Activated CD4-positive, alpha-beta memory T cell treated with anti-CD3 and anti-CD28 coated beads, Interleukin-2, amount 10 ng/mL, durations not matched to agents 7 days and 5 days (primary cell): Measurements from ENCODE around the gene ENOX1. TPM values are rescaled to one million over a fixed set of nuclear protein-coding genes. Genes with fewer than 3 reads are reported as not detected.

ENCODE experiments used
- CTCF ChIA-PET: fragments of 350-600 bp; sonication (Branson Sonifier 250); formaldehyde crosslinking; loops from one replicate; lab custom pipeline; 2021; ENCODE audit warnings: antibody characterized with exemption, inconsistent platforms; lab: Charles Lee
- POLR2A ChIA-PET: fragments of 350-600 bp; sonication (Branson Sonifier 250); formaldehyde crosslinking; loops from one replicate; lab custom pipeline; 2021; ENCODE audit warnings: antibody characterized with exemption; lab: Charles Lee
- DNase-seq: peaks from one replicate; pipeline ENCODE4 v3.0.0-alpha.2; 2020
- H3K27ac Mint-ChIP-seq: one replicate; pipeline ENCODE4 v1.8.0; 2021; ENCODE audit warnings: mild to moderate bottlenecking, mixed read lengths
- H3K27me3 Mint-ChIP-seq: one replicate; pipeline ENCODE4 v1.8.0; 2021; ENCODE audit warnings: mixed read lengths
- H3K36me3 Mint-ChIP-seq: one replicate; pipeline ENCODE4 v1.8.0; 2021; ENCODE audit warnings: low read depth, mixed read lengths
- H3K4me1 Mint-ChIP-seq: one replicate; pipeline ENCODE4 v1.8.0; 2021; ENCODE audit warnings: mixed read lengths
- H3K4me3 Mint-ChIP-seq: one replicate; pipeline ENCODE4 v1.8.0; 2021; ENCODE audit warnings: mild to moderate bottlenecking, mixed read lengths
- H3K9me3 Mint-ChIP-seq: one replicate; pipeline ENCODE4 v1.8.0; 2021; ENCODE audit warnings: mixed read lengths
- total RNA-seq, 2 experiments: library from RNA; stranded (reverse); gene quantifications; one replicate each; pipeline ENCODE4 v1.2.3, GENCODE V29; 2021

The ENOX1 gene
- total RNA-seq, 2 experiments from 2014 or later, result 0.25 to 0.38 TPM

DNA sequence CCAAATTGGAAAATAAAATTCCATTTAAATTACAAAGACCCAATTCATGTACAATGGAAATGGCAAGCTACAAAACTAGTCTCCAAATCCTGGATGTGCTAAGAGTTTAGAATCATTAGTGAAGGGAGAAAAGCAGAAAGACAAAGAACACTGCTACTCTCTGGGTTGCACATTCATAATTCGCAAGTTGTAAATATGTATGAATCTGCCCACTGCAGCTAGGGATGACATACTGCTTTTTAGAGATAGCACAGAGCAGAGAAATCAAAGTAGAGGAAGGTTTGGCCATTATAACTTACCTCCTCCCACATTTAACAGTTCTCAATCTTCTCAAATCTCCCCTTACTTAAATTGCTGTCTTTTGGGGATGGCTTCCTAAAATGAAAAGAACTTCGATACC is 231.1 kb downstream of the ENOX1 start:
- no peak overlapping the region for H3K4me3 Mint-ChIP-seq

DNA sequence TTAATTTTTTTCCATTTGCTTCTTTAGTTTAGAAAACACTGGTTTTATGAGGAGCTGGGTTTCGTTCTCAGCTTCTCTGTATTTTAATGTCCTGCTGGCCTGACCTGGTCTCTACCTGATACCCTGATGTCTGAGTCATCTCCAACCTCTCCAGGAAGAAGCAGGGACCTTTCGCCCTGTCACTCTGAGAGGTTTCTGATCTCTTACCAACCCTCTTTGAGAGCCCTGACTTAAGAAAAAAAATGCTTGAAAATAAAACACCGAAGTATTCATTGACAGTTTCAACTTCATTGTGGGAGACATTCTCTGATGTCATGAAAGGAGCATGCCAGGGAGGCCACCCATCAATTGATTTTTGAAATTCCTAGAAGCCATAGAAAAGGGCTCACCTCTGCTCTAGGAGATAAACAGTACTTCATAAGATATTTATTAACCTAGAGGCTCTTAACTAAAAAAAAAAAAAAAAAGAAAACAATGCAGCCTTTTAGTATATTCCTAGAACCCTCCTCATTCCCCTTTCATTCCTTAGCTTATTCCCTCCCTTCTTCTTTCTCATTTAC is 234.8 kb downstream of the ENOX1 start:
- no peaks in the 10 kb centered on the region for H3K36me3 Mint-ChIP-seq
- no peak overlapping the region for H3K27ac Mint-ChIP-seq
- ChIA-PET CTCF (no interaction called here), POLR2A (no interaction called here)
- DNase-seq, result no peak
- peaks cover 4% of the 10 kb centered on the region for H3K27me3 Mint-ChIP-seq
- peaks cover 3% of the 10 kb centered on the region for H3K4me1 Mint-ChIP-seq
- H3K4me3 Mint-ChIP-seq, result no peak overlapping the region
- H3K9me3 Mint-ChIP-seq, result no peaks in the 10 kb centered on the region

More for the DNA sequence above, 231.1 kb downstream of the ENOX1 start:
- H3K4me1 Mint-ChIP-seq, result no peaks in the 10 kb centered on the region
- ChIA-PET CTCF (no interaction called here), POLR2A (no interaction called here)
- peaks cover 4% of the 10 kb centered on the region for H3K27me3 Mint-ChIP-seq
- no peak for DNase-seq
- no peaks in the 10 kb centered on the region for H3K36me3 Mint-ChIP-seq
- no peaks in the 10 kb centered on the region for H3K9me3 Mint-ChIP-seq
- no peak overlapping the region for H3K27ac Mint-ChIP-seq

DNA sequence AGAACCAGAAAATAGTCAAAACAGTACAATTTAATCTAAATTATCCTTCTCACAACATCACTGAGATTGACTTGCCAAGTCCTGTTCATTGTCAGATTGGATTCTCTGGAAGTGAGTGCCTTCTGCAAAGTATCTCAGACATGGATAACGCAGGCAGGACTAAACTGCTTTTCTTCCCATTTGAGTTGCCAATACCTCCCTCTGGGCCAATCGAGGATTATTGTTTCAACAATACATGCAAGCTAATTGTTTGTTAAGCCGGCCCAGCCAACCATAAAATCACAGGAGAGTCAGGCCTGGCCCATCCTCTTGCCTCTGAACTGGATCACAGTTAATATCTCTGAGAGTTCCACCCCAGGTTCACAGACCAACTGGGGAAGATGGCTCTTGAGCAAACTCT is 240.0 kb downstream of the ENOX1 start:
- Mint-ChIP-seq H3K4me1 (peaks cover 3% of the 10 kb centered on the region), H3K9me3 (no peaks in the 10 kb centered on the region), H3K4me3 (no peak overlapping the region), H3K27me3 (no peaks in the 10 kb centered on the region), H3K36me3 (no peaks in the 10 kb centered on the region), H3K27ac (no peak overlapping the region)
- POLR2A ChIA-PET, result no interaction called here
- CTCF ChIA-PET, result no interaction called here
- DNase-seq, result no peak

DNA sequence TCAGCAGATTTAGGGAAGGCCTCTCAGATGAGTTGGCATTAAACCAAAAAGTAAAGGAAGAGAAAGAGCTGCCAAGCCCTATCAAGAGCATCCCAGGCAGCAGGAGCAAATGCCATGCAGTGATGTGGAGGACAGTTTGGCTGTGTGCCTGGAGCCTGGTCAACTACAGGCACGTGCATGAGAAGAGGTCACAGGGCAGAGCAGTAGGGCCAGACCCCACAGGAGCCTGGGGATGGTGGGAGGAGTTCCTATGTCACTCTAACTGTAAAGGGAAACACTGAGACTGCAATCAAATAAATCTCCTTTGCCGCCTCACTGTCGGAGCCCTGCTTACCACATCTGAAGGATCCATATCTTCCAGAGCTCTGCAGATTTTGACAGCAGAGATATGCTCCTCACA is 240.5 kb downstream of the ENOX1 start:
- H3K27me3 Mint-ChIP-seq, result no peaks in the 10 kb centered on the region
- ChIA-PET CTCF (no interaction called here), POLR2A (no interaction called here)
- no peaks in the 10 kb centered on the region for H3K36me3 Mint-ChIP-seq
- DNase-seq, result no peak
- no peak overlapping the region for H3K27ac Mint-ChIP-seq
- H3K9me3 Mint-ChIP-seq, result no peaks in the 10 kb centered on the region
- no peak overlapping the region for H3K4me3 Mint-ChIP-seq
- H3K4me1 Mint-ChIP-seq, result peaks cover 3% of the 10 kb centered on the region

DNA sequence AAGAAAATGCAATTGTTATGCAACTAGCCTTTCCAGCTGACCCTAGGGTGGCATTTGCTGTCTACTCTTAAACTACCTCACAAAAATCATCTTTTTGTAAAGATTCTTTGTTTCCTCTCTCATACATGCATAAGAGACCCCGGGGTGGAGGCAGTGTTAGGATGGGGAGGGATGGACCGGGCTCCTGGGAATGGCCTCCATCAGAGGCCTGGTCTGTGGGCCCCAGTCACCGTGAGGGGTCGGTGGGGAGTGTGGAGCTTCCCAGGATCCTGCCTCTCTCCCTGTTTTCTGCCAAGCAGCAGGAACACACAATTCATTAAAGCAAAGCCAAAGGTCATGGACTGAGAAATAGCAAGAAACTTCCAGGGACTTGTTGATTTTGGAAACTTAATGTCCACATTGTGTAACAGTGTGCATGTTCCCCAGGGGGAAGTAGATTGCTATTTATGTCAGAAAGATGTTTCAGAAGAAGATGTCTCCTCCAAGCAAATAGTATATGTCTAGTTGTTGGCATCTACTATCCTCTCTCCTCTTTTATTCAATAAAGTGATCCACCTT is 241.4 kb downstream of the ENOX1 start:
- Mint-ChIP-seq H3K4me3 (no peak overlapping the region), H3K9me3 (no peaks in the 10 kb centered on the region), H3K36me3 (no peaks in the 10 kb centered on the region), H3K27ac (no peak overlapping the region), H3K4me1 (peaks cover 3% of the 10 kb centered on the region), H3K27me3 (no peaks in the 10 kb centered on the region)
- ChIA-PET POLR2A (no interaction called here), CTCF (no interaction called here)
- no peak for DNase-seq

DNA sequence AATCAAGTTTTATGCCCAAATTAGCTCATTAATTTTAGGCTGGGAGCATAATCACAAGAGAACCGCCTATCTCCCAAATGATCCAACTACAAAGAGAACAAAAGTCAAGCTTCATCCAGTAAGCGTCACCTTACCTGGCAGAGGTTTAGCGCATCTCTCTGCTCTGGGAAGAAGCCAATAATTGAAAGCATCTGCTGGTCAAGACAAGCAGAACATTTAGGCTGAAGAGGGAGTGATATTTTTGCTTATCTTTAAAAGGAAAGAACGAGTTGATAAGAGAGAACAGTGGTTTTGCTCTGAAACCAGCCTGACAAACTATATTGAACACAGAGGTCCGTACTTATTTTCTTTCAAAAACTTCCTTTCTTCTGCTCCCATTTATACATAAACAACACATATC is 242.1 kb downstream of the ENOX1 start:
- H3K4me1 Mint-ChIP-seq, result peaks cover 3% of the 10 kb centered on the region
- H3K9me3 Mint-ChIP-seq, result no peaks in the 10 kb centered on the region
- no peak overlapping the region for H3K4me3 Mint-ChIP-seq
- no peak for DNase-seq
- H3K27ac Mint-ChIP-seq, result no peak overlapping the region
- POLR2A ChIA-PET, result no interaction called here
- CTCF ChIA-PET, result no interaction called here
- no peaks in the 10 kb centered on the region for H3K27me3 Mint-ChIP-seq
- no peaks in the 10 kb centered on the region for H3K36me3 Mint-ChIP-seq

DNA sequence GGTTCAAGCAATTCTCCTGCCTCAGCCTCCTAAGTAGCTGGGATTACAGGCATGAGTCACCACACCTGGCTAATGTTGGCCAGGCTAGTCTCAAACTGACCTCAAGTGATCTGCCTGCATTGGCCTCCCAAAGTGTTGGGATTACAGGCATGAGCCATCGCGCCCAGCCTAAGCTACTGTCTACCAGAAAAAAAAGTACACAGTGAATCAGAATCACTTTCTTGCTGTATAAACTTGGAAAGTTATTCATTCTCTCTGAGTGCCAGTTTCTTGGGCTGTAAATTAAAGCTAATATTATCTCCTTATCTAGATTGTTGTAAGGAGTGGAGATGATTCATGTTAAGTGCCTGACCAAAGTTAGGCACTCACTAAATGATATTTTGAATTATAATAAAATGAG is 242.8 kb downstream of the ENOX1 start:
- no peak for DNase-seq
- Mint-ChIP-seq H3K4me1 (peaks cover 3% of the 10 kb centered on the region), H3K9me3 (no peaks in the 10 kb centered on the region), H3K36me3 (no peaks in the 10 kb centered on the region), H3K4me3 (no peak overlapping the region), H3K27me3 (no peaks in the 10 kb centered on the region), H3K27ac (no peak overlapping the region)
- ChIA-PET CTCF (no interaction called here), POLR2A (no interaction called here)

DNA sequence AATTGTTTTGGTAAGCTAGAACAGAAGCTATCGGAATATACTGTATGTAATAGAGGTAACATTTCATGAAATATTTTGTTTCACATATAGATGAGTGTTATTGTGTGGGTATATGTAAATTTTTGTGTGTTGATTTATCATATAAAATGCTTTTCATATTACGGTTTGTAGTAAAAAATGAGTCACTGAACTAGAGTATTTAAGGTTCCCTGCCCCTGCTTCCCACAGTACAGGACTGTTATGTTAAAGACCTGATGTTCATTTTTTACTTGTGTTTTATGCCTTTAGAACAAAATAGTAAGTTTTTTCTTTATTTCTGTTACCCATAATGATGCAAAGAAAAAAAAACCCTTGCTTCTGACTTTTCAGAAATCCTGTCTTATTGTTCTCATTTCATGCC is 243.4 kb downstream of the ENOX1 start:
- no peaks in the 10 kb centered on the region for H3K27me3 Mint-ChIP-seq
- H3K36me3 Mint-ChIP-seq, result no peaks in the 10 kb centered on the region
- ChIA-PET CTCF (no interaction called here), POLR2A (no interaction called here)
- no peak overlapping the region for H3K4me3 Mint-ChIP-seq
- no peak overlapping the region for H3K27ac Mint-ChIP-seq
- H3K4me1 Mint-ChIP-seq, result peaks cover 2% of the 10 kb centered on the region
- DNase-seq, result no peak
- H3K9me3 Mint-ChIP-seq, result no peaks in the 10 kb centered on the region

DNA sequence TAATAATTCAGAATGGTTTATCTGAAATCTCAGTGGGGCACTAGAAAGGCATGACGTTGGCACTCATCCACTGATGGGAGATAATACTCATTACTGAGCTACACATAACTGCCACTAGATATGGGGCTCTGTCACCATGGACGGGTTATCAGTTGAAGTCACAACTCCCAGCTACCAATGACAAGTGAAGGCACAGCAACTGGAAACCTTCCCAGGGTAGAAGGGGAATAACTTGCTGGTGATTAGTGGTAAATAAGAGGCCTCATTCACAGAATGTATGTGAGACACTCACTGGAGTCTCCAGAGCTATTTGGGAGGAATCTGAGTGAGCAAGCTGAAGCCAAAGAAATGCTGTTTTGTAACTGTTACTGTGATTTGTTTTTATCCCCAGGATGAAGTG is 249.6 kb downstream of the ENOX1 start:
- Mint-ChIP-seq H3K9me3 (no peaks in the 10 kb centered on the region), H3K4me3 (no peak overlapping the region), H3K4me1 (no peaks in the 10 kb centered on the region), H3K27me3 (peaks cover 3% of the 10 kb centered on the region), H3K27ac (no peak overlapping the region), H3K36me3 (no peaks in the 10 kb centered on the region)
- DNase-seq, result no peak
- POLR2A ChIA-PET, result no interaction called here
- CTCF ChIA-PET, result no interaction called here

DNA sequence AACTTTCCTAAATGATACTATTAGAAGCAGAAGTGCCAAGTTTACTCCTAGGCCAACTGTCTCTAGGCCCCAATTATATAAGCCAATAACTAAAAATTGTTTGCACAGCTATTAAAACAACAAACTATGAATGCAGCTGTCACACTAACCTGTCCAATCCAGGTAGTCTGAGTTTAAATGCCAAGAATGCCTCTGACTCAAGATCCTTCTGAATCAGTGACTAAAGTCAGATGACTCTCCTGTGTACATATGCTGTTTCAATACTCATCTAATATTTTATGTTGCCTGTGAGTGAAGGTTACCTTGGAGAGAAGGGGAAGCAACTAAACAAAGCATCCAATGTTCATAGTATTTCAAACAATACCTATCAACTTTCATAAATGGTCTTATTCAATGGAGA is 257.0 kb downstream of the ENOX1 start:
- CTCF ChIA-PET, result no interaction called here
- POLR2A ChIA-PET, result no interaction called here
- no peak overlapping the region for H3K4me3 Mint-ChIP-seq
- H3K27me3 Mint-ChIP-seq, result peaks cover 2% of the 10 kb centered on the region
- no peak for DNase-seq
- no peaks in the 10 kb centered on the region for H3K36me3 Mint-ChIP-seq
- H3K9me3 Mint-ChIP-seq, result no peaks in the 10 kb centered on the region
- H3K27ac Mint-ChIP-seq, result no peak overlapping the region
- no peaks in the 10 kb centered on the region for H3K4me1 Mint-ChIP-seq

DNA sequence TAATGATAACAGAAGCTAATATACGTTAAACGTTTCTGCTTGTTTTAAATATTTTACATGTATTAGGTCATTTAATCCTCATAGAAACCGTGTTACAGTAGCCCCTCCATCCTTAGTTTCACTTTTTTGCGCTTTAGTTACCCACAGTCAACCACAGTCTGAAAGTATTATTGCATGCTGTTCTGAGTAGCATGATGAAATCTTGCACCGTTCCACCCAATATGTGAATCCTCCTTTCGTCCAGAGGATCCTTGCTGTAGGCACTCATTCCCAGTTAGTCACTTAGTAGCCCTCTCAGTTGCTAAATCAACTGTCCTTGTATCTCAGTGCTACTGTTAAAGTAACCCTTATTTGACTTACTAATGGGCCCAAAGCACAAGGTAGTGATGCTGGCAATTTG is 257.8 kb downstream of the ENOX1 start:
- Mint-ChIP-seq H3K27ac (no peak overlapping the region), H3K4me1 (no peaks in the 10 kb centered on the region), H3K27me3 (peaks cover 7% of the 10 kb centered on the region), H3K4me3 (no peak overlapping the region), H3K9me3 (no peaks in the 10 kb centered on the region), H3K36me3 (no peaks in the 10 kb centered on the region)
- CTCF ChIA-PET, result no interaction called here
- POLR2A ChIA-PET, result no interaction called here
- no peak for DNase-seq

DNA sequence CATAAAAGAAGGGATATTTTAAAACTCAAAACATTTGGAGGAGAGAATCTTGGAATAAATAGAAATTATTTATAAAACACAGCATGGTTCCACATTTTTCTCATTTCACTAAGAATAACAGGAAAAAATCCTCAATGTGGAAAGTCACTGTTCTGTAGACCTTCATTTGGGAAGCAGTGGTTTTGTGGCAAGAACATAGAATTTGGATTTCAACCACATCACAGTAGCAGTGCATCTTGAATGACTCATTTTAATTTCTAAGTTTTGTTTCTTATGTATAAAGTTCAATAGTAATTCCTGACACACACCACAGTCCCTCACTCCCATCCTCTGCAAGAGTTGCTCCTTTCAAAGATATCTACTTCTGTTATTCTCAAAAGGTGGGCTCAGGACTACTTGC is 264.0 kb downstream of the ENOX1 start:
- POLR2A ChIA-PET, result no interaction called here
- no peaks in the 10 kb centered on the region for H3K9me3 Mint-ChIP-seq
- H3K27me3 Mint-ChIP-seq, result peaks cover 7% of the 10 kb centered on the region
- no peak overlapping the region for H3K27ac Mint-ChIP-seq
- H3K4me3 Mint-ChIP-seq, result no peak overlapping the region
- H3K36me3 Mint-ChIP-seq, result no peaks in the 10 kb centered on the region
- no peaks in the 10 kb centered on the region for H3K4me1 Mint-ChIP-seq
- DNase-seq, result no peak
- CTCF ChIA-PET, result no interaction called here

DNA sequence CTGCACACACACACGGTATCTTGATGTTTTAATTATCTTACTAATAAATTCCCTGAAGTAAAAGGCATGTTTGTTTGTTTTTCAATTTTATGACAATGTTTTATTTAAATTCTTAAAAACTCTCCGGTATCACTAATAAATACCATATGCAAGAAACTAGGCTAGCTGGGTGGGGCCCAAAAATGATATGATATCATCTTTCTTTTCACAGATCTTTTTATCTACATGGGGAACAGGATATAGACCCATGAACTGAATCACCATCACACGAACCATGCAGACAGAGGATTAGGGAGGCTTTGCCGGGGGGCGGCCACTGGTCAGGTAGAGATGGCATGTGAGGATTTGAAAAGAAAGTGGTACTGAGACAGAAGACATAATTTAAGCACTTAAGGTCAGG is 266.4 kb downstream of the ENOX1 start:
- CTCF ChIA-PET, result no interaction called here
- Mint-ChIP-seq H3K27me3 (peaks cover 7% of the 10 kb centered on the region), H3K27ac (no peak overlapping the region)

DNA sequence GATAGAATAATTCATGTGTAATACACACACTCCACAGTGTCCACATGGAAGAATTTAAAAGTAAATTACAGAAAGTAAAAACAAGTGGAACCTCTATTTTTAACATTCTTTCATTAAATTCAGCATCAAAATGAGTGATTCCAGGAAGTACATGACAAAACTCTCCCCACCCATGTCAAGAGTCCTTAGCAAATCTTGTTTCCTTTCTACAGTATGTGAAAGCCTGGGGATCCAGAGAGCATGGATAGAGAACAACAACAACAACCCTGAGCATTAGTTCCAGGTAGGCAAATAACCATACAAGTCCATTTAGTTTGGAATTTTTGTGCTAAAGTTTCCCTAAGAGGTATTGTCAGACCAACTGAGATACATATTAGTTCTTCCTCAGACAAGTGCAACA is 267.9 kb downstream of the ENOX1 start:
- no peak for DNase-seq
- Mint-ChIP-seq H3K9me3 (no peaks in the 10 kb centered on the region), H3K27ac (no peak overlapping the region), H3K4me3 (no peak overlapping the region), H3K27me3 (peaks cover 2% of the 10 kb centered on the region), H3K4me1 (no peaks in the 10 kb centered on the region), H3K36me3 (no peaks in the 10 kb centered on the region)
- POLR2A ChIA-PET, result no interaction called here
- CTCF ChIA-PET, result no interaction called here

More for the DNA sequence above, 266.4 kb downstream of the ENOX1 start:
- Mint-ChIP-seq H3K4me3 (no peak overlapping the region), H3K9me3 (no peaks in the 10 kb centered on the region), H3K4me1 (no peaks in the 10 kb centered on the region), H3K36me3 (no peaks in the 10 kb centered on the region)
- no peak for DNase-seq
- POLR2A ChIA-PET, result no interaction called here
